GM12878 (cell line): ENCODE data around the gene EFCAB11. TPM values are rescaled to one million over a fixed set of nuclear protein-coding genes. Genes with fewer than 3 reads are reported as not detected.

ENCODE experiments used
- ATAC-seq: fragments of 200-7000 bp; cut with Tn5 transposase; 3 replicates; pipeline ENCODE4 v1.9.1; 2020; ENCODE audit warnings: mild to moderate bottlenecking, moderate library complexity
- BruUV-seq: library from RNA; stranded (reverse); fragments of 400-500 nt; replicated peaks from 2 replicates; lab custom pipeline; 2021; lab: Mats Ljungman, UMichigan
- CTCF ChIA-PET: fragments of 300-600 bp; sonication (Branson Sonifier 250); formaldehyde crosslinking; extraction: SDS; loops from one replicate; lab custom pipeline; 2021; ENCODE audit warnings: inconsistent platforms; lab: Yijun Ruan, JAX
- POLR2A ChIA-PET: fragments of 350-600 bp; formaldehyde crosslinking; extraction: SDS; loops from one replicate; lab custom pipeline; 2021; ENCODE audit warnings: inconsistent platforms; lab: Charles Lee
- RAD21 ChIA-PET: fragments of 300-600 bp; sonication (Branson Sonifier 250); formaldehyde crosslinking; loops from one replicate; lab custom pipeline; 2023; ENCODE audit warnings: antibody characterized with exemption; ENCODE audit not compliant: unreplicated experiment; lab: Charles Lee
- SMC1A ChIA-PET: fragments of 300-600 bp; sonication (Branson Sonifier 250); formaldehyde crosslinking; loops from one replicate; lab custom pipeline; 2023; ENCODE audit not compliant: unreplicated experiment, uncharacterized antibody; lab: Charles Lee
- DNase-seq: peaks from one replicate; pipeline ENCODE4 v3.0.0-alpha.2; 2011; ENCODE audit warnings: low read depth, low spot score
- FAIRE-seq: peaks from 3 replicates; lab custom pipeline; 2011; peaks lifted over from hg19 to GRCh38; lab: Jason Lieb, UNC
- H2AFZ ChIP-seq: 2 replicates; pipeline ENCODE4 v1.6.0; 2011; ENCODE audit warnings: low read depth, low read length, control low read depth; ENCODE audit not compliant: control insufficient read depth
- H3K27ac ChIP-seq: 2 replicates; pipeline ENCODE4 v1.5.1; 2011; ENCODE audit warnings: control low read depth; ENCODE audit not compliant: control insufficient read depth, insufficient read depth
- H3K27me3 ChIP-seq, 2 experiments: replicated peaks in 1 of 2; 2 replicates each; pipeline versions ENCODE4 v1.6.0 to v1.6.1; 2011; ENCODE audit warnings: low read length in 1 of 2; ENCODE audit not compliant: control insufficient read depth in 2 of 2, insufficient read depth in 2 of 2
- H3K36me3 ChIP-seq, 2 experiments: 2 replicates each; pipeline ENCODE4 v1.5.1; 2011; ENCODE audit warnings: low read length in 1 of 2; ENCODE audit not compliant: control insufficient read depth in 2 of 2, insufficient read depth in 2 of 2
- H3K4me1 ChIP-seq: 2 replicates; pipeline ENCODE4 v1.6.1; 2011; ENCODE audit warnings: mild to moderate bottlenecking, low read length, moderate library complexity, mixed read lengths; ENCODE audit not compliant: control insufficient read depth, insufficient read depth
- H3K4me2 ChIP-seq: 2 replicates; pipeline ENCODE4 v1.6.0; 2011; ENCODE audit warnings: control low read depth; ENCODE audit not compliant: control insufficient read depth, insufficient read depth
- H3K4me3 ChIP-seq: fragments of 200-600 bp; sonication (generic); 2 replicates; pipeline ENCODE4 v1.5.1; 2016
- H3K79me2 ChIP-seq: 2 replicates; pipeline ENCODE4 v1.6.0; 2011; ENCODE audit warnings: low read length; ENCODE audit not compliant: control insufficient read depth, insufficient read depth
- H3K9ac ChIP-seq: 2 replicates; pipeline ENCODE4 v1.8.0; 2011; ENCODE audit warnings: low read length, control low read depth, mixed read lengths; ENCODE audit not compliant: control insufficient read depth, insufficient read depth
- H3K9me3 ChIP-seq: replicated peaks from 3 replicates; pipeline ENCODE4 v1.5.1; 2011; ENCODE audit warnings: mild to moderate bottlenecking, low read length; ENCODE audit not compliant: control insufficient read depth, insufficient read depth
- H4K20me1 ChIP-seq: 2 replicates; pipeline ENCODE4 v1.6.0; 2011; ENCODE audit not compliant: control insufficient read depth, insufficient read depth
- BRCA1 ChIP-seq: IDR thresholded peaks from 2 replicates; pipeline ENCODE4 v1.6.1; 2011; ENCODE audit warnings: low read depth, low read length, improper control_type of control experiment
- ETV6 ChIP-seq, 2 experiments: fragments of 450-650 bp in 1 of 2; IDR thresholded peaks in 1 of 2; conservative IDR thresholded peaks in 1 of 2; 2 replicates each; pipeline ENCODE4 v1.6.1; 2014; ENCODE audit warnings: antibody characterized with exemption in 1 of 2, borderline replicate concordance in 1 of 2, low read depth in 1 of 2, mild to moderate bottlenecking in 1 of 2, moderate library complexity in 1 of 2
- EZH2 ChIP-seq: IDR thresholded peaks from 2 replicates; pipeline ENCODE4 v1.6.1; 2012; ENCODE audit warnings: low read depth, mild to moderate bottlenecking, control low read depth, inconsistent platforms, low read length, borderline replicate concordance; ENCODE audit not compliant: control insufficient read depth
- LARP7 ChIP-seq: fragments of 450-650 bp; IDR thresholded peaks from 2 replicates; pipeline ENCODE4 v1.6.1; 2017; ENCODE audit warnings: mild to moderate bottlenecking
- MXI1 ChIP-seq: fragments of 150-350 bp; IDR thresholded peaks from 2 replicates; pipeline ENCODE4 v1.6.1; 2011; ENCODE audit warnings: low read depth, mild to moderate bottlenecking, inconsistent platforms, low read length, improper control_type of control experiment
- PAX8 ChIP-seq: fragments of 450-650 bp; IDR thresholded peaks from 2 replicates; pipeline ENCODE4 v1.6.1; 2017; ENCODE audit warnings: mild to moderate bottlenecking, moderate library complexity
- POLR2AphosphoS2 ChIP-seq: IDR thresholded peaks from 2 replicates; pipeline ENCODE4 v1.6.1; 2011; ENCODE audit warnings: low read depth, mild to moderate bottlenecking, low read length, improper control_type of control experiment, moderate library complexity
- RAD51 ChIP-seq: fragments of 450-650 bp; IDR thresholded peaks from 2 replicates; pipeline ENCODE4 v1.6.1; 2016; ENCODE audit warnings: moderate library complexity, mild to moderate bottlenecking, inconsistent platforms
- RELA ChIP-seq: fragments of 450-650 bp; IDR thresholded peaks from 2 replicates; pipeline ENCODE4 v1.8.0; 2014; ENCODE audit warnings: borderline replicate concordance; ENCODE audit not compliant: partially characterized antibody
- SREBF2 ChIP-seq: IDR thresholded peaks from 2 replicates; pipeline ENCODE4 v1.6.1; 2012; ENCODE audit warnings: mild to moderate bottlenecking, low read length
- SRF ChIP-seq, 2 experiments: IDR thresholded peaks; 2 replicates each; pipeline ENCODE4 v1.6.1; 2011; ENCODE audit warnings: low read depth in 2 of 2, low read length in 2 of 2, mild to moderate bottlenecking in 1 of 2, moderate library complexity in 1 of 2
- USF1 ChIP-seq: IDR thresholded peaks from 2 replicates; pipeline ENCODE4 v1.6.1; 2011; ENCODE audit warnings: borderline replicate concordance, low read depth, mild to moderate bottlenecking, moderate library complexity, mixed read lengths, low read length; ENCODE audit not compliant: insufficient read depth; ENCODE audit errors: extremely low read length
- WRNIP1 ChIP-seq: IDR thresholded peaks from 2 replicates; pipeline ENCODE4 v1.6.1; 2011; ENCODE audit warnings: low read depth, low read length, improper control_type of control experiment, borderline replicate concordance
- ZNF592 ChIP-seq: fragments of 450-650 bp; IDR thresholded peaks from 2 replicates; pipeline ENCODE4 v1.6.1; 2017; ENCODE audit warnings: mild to moderate bottlenecking, moderate library complexity
- WGBS: methylation state at CpG from one replicate; pipeline ENCODE4 v1.1.6; 2016; ENCODE audit warnings: low lambda C conversion rate; ENCODE audit not compliant: insufficient replicate concordance, insufficient coverage; ENCODE audit errors: missing lambda C conversion rate; 5-methylcytosine and 5-hydroxymethylcytosine counted together
- in situ Hi-C: fragments of 300-500 bp; cut with MboI; formaldehyde crosslinking; loops from 9 replicates; pipeline ENCODE4 v1.14.3; 2018; ENCODE audit warnings: mixed read lengths
- intact Hi-C: fragments of 100-400 bp; cut with micrococcal nuclease; formaldehyde crosslinking; loops from one replicate; pipeline ENCODE4 v1.14.2; 2022; ENCODE audit not compliant: unreplicated experiment
- polyA plus RNA-seq, 11 experiments: library from polyadenylated mRNA; depleted of rRNA in 4 of 11; unstranded in 6 of 11; stranded (reverse) in 5 of 11; fragments of >200 nt; fragmentation: Nextera tagmentation in 4 of 11; fragmentation: Illumina TruSeq in 1 of 11; extraction: Ambion mirVana in 4 of 11; extraction: Trizol in 1 of 11; gene quantifications; 1 replicate in 1 of 11; 2 replicates in 10 of 11; pipeline versions ENCODE4 v1.2.1 to v1.2.3, GENCODE V29; 2011 to 2016; ENCODE audit warnings: inconsistent platforms in 2 of 11, missing spikeins in 2 of 11, low read depth in 1 of 11
- total RNA-seq, 4 experiments: library from RNA; depleted of rRNA in 3 of 4; stranded (reverse); fragments of >200 nt in 3 of 4; fragmentation: Illumina TruSeq in 1 of 4; extraction: Trizol in 1 of 4; gene quantifications; 2 replicates each; pipeline versions ENCODE4 v1.2.1 to v1.2.3, GENCODE V29; 2013 to 2021
- TF ChIP-seq, protein P1 (sequence below): fragments of 450-650 bp; formaldehyde crosslinking; IDR thresholded peaks from 2 replicates; pipeline ENCODE4 v1.4.0; 2020; ENCODE audit warnings: mild to moderate bottlenecking, moderate library complexity

EFCAB11 gene
- total and polyA plus RNA-seq, 10 of the 15 experiments (the other 5 are each of a cell fraction or from before 2014, with no cell fraction given): 8.6 to 37.4 (median 18.0) TPM

- in situ Hi-C loops: no loop called here
- TF ChIP-seq LARP7: no peak
- TF ChIP-seq ETV6 (conservative IDR thresholded peaks at IDR 0.05 in 1 of 2, IDR thresholded peaks at IDR 0.05 in 1 of 2; ENCODE audit: borderline replicate concordance in 1 of 2, low read depth in 1 of 2): no peak
- TF ChIP-seq RELA: no peak
- TF ChIP-seq RAD51: no peak
- TF ChIP-seq MXI1: no peak
- TF ChIP-seq PAX8: no peak
- no peak for TF ChIP-seq BRCA1
- no peak for TF ChIP-seq ZNF592
- no peak for TF ChIP-seq SRF (IDR thresholded peaks at IDR 0.05; ENCODE audit: low read depth in 2 of 2, low read length in 2 of 2)
- no peak for TF ChIP-seq SREBF2
- TF ChIP-seq, protein P1, sequence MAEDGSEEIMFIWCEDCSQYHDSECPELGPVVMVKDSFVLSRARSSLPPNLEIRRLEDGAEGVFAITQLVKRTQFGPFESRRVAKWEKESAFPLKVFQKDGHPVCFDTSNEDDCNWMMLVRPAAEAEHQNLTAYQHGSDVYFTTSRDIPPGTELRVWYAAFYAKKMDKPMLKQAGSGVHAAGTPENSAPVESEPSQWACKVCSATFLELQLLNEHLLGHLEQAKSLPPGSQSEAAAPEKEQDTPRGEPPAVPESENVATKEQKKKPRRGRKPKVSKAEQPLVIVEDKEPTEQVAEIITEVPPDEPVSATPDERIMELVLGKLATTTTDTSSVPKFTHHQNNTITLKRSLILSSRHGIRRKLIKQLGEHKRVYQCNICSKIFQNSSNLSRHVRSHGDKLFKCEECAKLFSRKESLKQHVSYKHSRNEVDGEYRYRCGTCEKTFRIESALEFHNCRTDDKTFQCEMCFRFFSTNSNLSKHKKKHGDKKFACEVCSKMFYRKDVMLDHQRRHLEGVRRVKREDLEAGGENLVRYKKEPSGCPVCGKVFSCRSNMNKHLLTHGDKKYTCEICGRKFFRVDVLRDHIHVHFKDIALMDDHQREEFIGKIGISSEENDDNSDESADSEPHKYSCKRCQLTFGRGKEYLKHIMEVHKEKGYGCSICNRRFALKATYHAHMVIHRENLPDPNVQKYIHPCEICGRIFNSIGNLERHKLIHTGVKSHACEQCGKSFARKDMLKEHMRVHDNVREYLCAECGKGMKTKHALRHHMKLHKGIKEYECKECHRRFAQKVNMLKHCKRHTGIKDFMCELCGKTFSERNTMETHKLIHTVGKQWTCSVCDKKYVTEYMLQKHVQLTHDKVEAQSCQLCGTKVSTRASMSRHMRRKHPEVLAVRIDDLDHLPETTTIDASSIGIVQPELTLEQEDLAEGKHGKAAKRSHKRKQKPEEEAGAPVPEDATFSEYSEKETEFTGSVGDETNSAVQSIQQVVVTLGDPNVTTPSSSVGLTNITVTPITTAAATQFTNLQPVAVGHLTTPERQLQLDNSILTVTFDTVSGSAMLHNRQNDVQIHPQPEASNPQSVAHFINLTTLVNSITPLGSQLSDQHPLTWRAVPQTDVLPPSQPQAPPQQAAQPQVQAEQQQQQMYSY (CRISPR knock-in tag): no peak
- no peak for TF ChIP-seq EZH2
- TF ChIP-seq POLR2AphosphoS2: no peak
- TF ChIP-seq WRNIP1: no peak
- no peak for TF ChIP-seq USF1
These were observed 45.6 kb downstream of the EFCAB11 start for GRCh38 chr14:89908712-89909450.

More at GRCh38 chr14:89908712-89909450, 45.6 kb downstream of the EFCAB11 start:
- peak; percentile 52 for FAIRE-seq
- DNase-seq: no peak
- Histone ChIP-seq H2AFZ (no peak overlapping the region), H3K36me3 (no peaks in the 10 kb centered on the region), H3K27me3 (no peaks in the 10 kb centered on the region), H3K4me3 (no peak overlapping the region), H4K20me1 (no peaks in the 10 kb centered on the region), H3K4me2 (no peak overlapping the region), H3K9me3 (no peaks in the 10 kb centered on the region), H3K27ac (no peak overlapping the region), H3K79me2 (no peaks in the 10 kb centered on the region), H3K4me1 (no peaks in the 10 kb centered on the region), H3K9ac (no peak overlapping the region)
- ATAC-seq: no peak
- SMC1A ChIA-PET: no interaction called here
- intact Hi-C loops: no loop called here
- no TSS peak for BruUV-seq
- CTCF ChIA-PET: no interaction called here
- WGBS: 88% methylated on average over 9 of the region's 9 CpGs
- RAD21 ChIA-PET: no interaction called here
- POLR2A ChIA-PET: no interaction called here
